ENCODE measurements around the gene RASL10B. TPM values are rescaled to one million over a fixed set of nuclear protein-coding genes. Genes with fewer than 3 reads are reported as not detected.

RASL10B gene
- total and polyA plus RNA-seq, 10 of the 15 experiments (the other 5 are each of a cell fraction or from before 2014, with no cell fraction given) = not detected

DNA sequence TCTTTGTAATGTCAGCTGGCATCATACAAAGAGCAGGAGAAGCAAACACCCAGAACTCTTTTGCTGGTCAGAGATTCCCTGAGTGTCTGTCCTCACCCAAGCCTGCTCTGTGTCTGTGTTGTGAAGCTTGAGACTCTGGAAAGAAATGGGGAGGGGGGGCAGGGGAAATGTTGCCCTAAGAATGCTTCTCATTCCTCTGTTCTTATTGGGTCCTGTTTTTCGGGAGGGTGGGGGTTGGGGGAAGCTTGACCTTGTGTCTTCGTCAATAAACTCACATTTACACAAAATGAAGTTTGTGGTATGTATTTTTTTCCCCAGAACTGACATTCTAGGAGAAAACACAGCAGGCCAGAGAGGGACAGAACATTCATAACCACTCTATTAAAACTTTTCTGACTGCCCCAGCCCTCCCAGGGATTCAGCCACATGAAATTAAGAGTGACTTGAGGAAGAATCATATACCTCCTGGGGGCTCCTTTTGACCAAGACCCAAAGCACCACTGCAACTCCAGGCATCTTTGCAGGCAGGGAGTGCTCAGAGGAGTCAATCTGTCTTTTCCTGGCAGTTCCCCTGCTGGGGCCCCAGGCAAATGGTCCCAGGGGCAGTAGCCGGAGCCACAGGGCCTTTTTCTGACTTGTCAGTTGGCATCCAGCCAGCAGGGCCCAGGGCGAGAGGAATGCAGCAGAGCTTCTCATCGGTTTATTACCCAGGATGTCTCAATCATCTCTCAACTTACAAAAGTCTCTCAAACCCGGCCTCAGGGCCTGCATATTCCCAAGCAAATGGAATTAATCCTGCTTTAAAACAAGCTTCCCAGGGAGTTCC is 5.1 kb upstream of the RASL10B start:
- Histone ChIP-seq H3K27ac (ENCODE audit: control insufficient read depth, insufficient read depth) (no peak overlapping the region), H3K9me3 (replicated peaks; ENCODE audit: control insufficient read depth, insufficient read depth, low read length) (no peaks in the 10 kb centered on the region), H3K4me2 (ENCODE audit: control insufficient read depth, insufficient read depth) (no peak overlapping the region), H3K79me2 (ENCODE audit: control insufficient read depth, insufficient read depth, low read length) (no peaks in the 10 kb centered on the region), H3K27me3 (replicated peaks in 1 of 2; ENCODE audit: control insufficient read depth in 2 of 2, insufficient read depth in 2 of 2, low read length in 1 of 2) (no peaks in the 10 kb centered on the region), H3K4me1 (ENCODE audit: control insufficient read depth, insufficient read depth, low read length) (no peaks in the 10 kb centered on the region), H4K20me1 (ENCODE audit: control insufficient read depth, insufficient read depth) (no peaks in the 10 kb centered on the region), H3K9ac (ENCODE audit: control insufficient read depth, insufficient read depth, low read length) (no peak overlapping the region), H2AFZ (ENCODE audit: control insufficient read depth, low read depth, low read length) (no peak overlapping the region), H3K4me3 (no peak overlapping the region), H3K36me3 (ENCODE audit: control insufficient read depth in 2 of 2, insufficient read depth in 2 of 2, low read length in 1 of 2) (peaks cover 3 to 5% of the 10 kb centered on the region in 2 experiments; a peak in 3 of 4 replicates)
- ATAC-seq (no peak), DNase-seq (ENCODE audit: low read depth, low spot score) (no peak), FAIRE-seq (no peak)
- ChIA-PET SMC1A (ENCODE audit: uncharacterized antibody, unreplicated experiment) (interaction anchor here (1.2 kb wide), 1 partner anchor 9 kb away, joined by 3 read pairs; no protein-coding TSS in a partner anchor), CTCF (interaction anchor here (3.1 kb wide), 1 partner anchor 21 kb away, joined by 11 read pairs; no protein-coding TSS in a partner anchor), RAD21 (ENCODE audit: unreplicated experiment) (no interaction called here), POLR2A (interaction anchor here (1.0 kb wide), 1 partner anchor 18 kb away, joined by 3 read pairs; no protein-coding TSS in a partner anchor)
- WGBS (ENCODE audit: insufficient coverage, insufficient replicate concordance, low lambda C conversion rate, missing lambda C conversion rate) = 66% methylated on average over 6 of the region's 6 CpGs
- in situ Hi-C loops (cut with MboI) (no loop called here), intact Hi-C loops (cut with micrococcal nuclease; ENCODE audit: unreplicated experiment) (no loop called here)
- no TSS peak for BruUV-seq (replicated peaks)
- TF ChIP-seq TBL1XR1 (IDR thresholded peaks at IDR 0.05; ENCODE audit: low read depth, low read length) = no peak
- TF ChIP-seq SMAD1 (IDR thresholded peaks at IDR 0.05; ENCODE audit: low read depth, partially characterized antibody) = no peak
- no peak for TF ChIP-seq ATF7 (IDR thresholded peaks at IDR 0.05; ENCODE audit: low read depth)
- TF ChIP-seq SMAD5 (IDR thresholded peaks at IDR 0.05; ENCODE audit: low read depth) = no peak
- TF ChIP-seq GABPA (IDR thresholded peaks at IDR 0.05; ENCODE audit: low read depth) = no peak
- no peak for TF ChIP-seq IRF4 (IDR thresholded peaks at IDR 0.05; ENCODE audit: low read depth, low read length)
- TF ChIP-seq, protein P1, sequence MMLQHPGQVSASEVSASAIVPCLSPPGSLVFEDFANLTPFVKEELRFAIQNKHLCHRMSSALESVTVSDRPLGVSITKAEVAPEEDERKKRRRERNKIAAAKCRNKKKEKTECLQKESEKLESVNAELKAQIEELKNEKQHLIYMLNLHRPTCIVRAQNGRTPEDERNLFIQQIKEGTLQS (IDR thresholded peaks at IDR 0.05; ENCODE audit: borderline replicate concordance, extremely low read depth, low read depth, low read length) = no peak
- no peak for TF ChIP-seq SUPT20H (IDR thresholded peaks at IDR 0.05; ENCODE audit: borderline replicate concordance, control insufficient read depth, low read depth, low read length)
- no peak for TF ChIP-seq TARDBP (IDR thresholded peaks at IDR 0.05; ENCODE audit: borderline replicate concordance)
- TF ChIP-seq RAD21 (IDR thresholded peaks at IDR 0.05; ENCODE audit: insufficient read depth, low read depth, low read length) = no peak
- no peak for TF ChIP-seq RBBP5 (conservative IDR thresholded peaks at IDR 0.05)
- TF ChIP-seq CBX3 (IDR thresholded peaks at IDR 0.05; ENCODE audit: borderline replicate concordance, low read depth) = no peak
- TF ChIP-seq NR2C1 (IDR thresholded peaks at IDR 0.05) = no peak
- TF ChIP-seq NR2C2 (IDR thresholded peaks at IDR 0.05; ENCODE audit: borderline replicate concordance, control insufficient read depth, insufficient read length, low read depth) = no peak
- no peak for TF ChIP-seq POLR2AphosphoS2 (IDR thresholded peaks at IDR 0.05; ENCODE audit: low read depth, low read length)
- TF ChIP-seq, protein P2, sequence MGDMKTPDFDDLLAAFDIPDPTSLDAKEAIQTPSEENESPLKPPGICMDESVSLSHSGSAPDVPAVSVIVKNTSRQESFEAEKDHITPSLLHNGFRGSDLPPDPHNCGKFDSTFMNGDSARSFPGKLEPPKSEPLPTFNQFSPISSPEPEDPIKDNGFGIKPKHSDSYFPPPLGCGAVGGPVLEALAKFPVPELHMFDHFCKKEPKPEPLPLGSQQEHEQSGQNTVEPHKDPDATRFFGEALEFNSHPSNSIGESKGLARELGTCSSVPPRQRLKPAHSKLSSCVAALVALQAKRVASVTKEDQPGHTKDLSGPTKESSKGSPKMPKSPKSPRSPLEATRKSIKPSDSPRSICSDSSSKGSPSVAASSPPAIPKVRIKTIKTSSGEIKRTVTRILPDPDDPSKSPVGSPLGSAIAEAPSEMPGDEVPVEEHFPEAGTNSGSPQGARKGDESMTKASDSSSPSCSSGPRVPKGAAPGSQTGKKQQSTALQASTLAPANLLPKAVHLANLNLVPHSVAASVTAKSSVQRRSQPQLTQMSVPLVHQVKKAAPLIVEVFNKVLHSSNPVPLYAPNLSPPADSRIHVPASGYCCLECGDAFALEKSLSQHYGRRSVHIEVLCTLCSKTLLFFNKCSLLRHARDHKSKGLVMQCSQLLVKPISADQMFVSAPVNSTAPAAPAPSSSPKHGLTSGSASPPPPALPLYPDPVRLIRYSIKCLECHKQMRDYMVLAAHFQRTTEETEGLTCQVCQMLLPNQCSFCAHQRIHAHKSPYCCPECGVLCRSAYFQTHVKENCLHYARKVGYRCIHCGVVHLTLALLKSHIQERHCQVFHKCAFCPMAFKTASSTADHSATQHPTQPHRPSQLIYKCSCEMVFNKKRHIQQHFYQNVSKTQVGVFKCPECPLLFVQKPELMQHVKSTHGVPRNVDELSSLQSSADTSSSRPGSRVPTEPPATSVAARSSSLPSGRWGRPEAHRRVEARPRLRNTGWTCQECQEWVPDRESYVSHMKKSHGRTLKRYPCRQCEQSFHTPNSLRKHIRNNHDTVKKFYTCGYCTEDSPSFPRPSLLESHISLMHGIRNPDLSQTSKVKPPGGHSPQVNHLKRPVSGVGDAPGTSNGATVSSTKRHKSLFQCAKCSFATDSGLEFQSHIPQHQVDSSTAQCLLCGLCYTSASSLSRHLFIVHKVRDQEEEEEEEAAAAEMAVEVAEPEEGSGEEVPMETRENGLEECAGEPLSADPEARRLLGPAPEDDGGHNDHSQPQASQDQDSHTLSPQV (IDR thresholded peaks at IDR 0.05) = no peak
- no peak for TF ChIP-seq YBX1 (IDR thresholded peaks at IDR 0.05)
- no peak for TF ChIP-seq MEF2A (IDR thresholded peaks at IDR 0.05; ENCODE audit: insufficient read depth, low read depth, low read length)

Data from GM12878 (cell line).